ENCODE data around the gene SORCS2. TPM values are rescaled to one million over a fixed set of nuclear protein-coding genes. Genes with fewer than 3 reads are reported as not detected.
A peak's percentile ranks its signal among the peaks of the same experiment; 100 is the strongest.

SORCS2 gene
- polyA plus RNA-seq (2013, experiment 1 of 2; ENCODE audit: insufficient read length): 3.4 TPM
- 5.2 TPM for polyA plus RNA-seq (2013, experiment 2 of 2; ENCODE audit: insufficient read length)

DNA sequence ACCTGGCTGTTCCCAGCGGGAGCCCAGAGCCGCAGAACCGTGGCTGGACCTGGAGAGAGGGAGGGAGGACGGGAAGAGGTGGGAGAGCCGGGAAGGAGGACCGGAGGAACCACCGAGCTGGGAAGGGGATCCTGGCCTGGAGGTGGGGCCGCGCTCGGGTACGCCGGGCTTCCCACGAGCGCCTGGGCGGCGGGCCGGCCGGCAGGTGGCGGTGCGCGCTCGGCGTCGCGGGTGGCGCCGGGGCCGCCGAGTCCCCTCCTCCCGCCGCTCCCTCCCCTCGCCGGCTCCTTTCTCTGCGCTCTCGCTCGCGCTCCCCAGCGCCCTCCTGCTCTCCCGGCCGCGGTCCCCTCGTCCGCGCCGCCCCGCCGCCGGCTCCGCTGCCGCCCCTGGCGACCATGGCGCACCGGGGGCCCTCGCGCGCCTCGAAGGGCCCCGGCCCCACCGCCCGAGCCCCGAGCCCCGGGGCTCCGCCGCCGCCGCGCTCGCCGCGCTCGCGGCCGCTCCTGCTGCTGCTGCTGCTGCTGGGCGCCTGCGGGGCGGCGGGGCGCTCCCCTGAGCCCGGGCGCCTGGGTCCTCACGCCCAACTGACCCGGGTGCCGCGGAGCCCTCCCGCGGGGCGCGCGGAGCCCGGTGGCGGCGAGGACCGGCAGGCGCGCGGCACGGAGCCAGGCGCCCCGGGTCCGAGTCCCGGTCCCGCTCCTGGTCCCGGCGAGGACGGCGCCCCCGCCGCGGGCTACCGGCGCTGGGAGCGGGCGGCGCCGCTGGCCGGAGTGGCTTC, at the start of gene SORCS2:
Gene SORCS2, plus strand, starts transcription at position 287 of the 778 bp plus-strand sequence.
- peak; percentile 65 for DNase-seq

DNA sequence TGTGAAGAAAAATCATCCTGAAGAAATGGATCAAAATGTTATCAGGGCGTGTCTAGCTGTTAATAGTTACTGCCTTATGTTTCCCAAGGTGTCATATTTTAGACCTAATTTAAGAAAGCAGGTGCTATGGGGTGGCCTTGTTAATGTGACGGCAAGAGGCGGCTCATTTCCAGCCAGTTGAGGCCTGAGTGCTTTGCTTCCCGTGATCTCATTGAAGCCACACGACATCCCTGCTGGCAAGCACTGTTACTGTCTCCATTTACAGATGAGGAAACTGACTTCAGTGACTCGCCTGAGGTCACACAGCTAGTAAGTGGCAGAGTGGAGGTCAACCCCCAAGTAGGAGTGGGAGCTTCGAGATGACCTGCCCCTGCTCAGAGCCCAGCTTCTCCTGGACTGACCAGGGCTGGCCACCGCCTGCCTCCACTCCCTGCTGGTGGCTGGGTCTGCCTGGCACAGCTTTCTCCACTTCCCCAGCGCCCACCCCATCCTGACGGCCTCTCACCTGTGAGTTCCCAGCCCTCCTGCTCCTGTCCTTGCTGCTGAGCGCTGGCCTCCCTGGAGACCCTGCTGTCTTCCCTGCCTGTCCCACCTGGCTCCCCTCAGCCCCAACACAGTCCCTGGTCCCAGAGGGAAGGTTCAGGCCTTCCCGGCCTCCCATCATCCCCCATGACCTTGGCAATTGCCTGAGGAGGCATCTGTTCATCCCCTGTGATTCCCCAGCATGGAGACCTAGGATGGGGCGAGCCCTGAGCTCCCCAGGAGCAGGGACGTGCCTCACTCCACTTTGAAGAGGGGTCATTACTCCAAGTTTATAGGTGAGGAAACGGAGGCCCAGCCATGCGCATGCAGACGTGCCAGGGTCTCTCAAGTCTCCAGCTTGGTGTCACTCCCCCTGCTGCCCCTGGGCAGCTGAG, 47.7 kb upstream of the SORCS2 start:
- DNase-seq: peak; percentile 17

DNA sequence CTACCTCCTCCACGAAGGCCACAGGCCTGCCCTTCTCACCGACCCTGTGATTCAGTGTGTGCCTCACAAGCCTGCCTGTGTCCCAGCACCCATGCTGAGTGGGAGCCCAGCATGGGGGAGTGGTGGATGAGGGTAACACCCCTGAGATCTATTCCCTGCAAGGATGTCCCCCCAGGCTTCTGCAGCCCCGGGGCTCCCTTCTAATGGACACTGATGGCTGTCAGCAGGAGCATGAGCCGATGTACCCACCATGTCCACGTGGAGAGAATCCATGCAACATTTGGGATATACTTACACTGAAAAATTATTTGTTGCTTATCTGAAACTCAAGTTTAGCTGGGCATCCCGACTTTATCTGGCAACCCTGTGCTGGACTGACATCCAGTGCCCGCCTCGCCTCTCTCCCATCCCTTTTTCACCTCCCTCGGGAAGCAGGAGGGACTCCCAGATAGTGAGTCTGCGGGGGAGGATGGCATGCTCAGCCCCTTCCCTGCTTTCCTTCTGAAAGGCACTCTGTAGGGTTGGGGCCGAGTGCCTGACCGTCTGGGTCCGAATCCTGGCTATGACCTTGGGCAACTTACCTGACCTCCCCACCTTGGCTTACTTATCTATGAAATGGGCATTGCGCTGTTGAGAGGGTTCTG, 46.9 kb upstream of the SORCS2 start:
- no peak for DNase-seq

DNA sequence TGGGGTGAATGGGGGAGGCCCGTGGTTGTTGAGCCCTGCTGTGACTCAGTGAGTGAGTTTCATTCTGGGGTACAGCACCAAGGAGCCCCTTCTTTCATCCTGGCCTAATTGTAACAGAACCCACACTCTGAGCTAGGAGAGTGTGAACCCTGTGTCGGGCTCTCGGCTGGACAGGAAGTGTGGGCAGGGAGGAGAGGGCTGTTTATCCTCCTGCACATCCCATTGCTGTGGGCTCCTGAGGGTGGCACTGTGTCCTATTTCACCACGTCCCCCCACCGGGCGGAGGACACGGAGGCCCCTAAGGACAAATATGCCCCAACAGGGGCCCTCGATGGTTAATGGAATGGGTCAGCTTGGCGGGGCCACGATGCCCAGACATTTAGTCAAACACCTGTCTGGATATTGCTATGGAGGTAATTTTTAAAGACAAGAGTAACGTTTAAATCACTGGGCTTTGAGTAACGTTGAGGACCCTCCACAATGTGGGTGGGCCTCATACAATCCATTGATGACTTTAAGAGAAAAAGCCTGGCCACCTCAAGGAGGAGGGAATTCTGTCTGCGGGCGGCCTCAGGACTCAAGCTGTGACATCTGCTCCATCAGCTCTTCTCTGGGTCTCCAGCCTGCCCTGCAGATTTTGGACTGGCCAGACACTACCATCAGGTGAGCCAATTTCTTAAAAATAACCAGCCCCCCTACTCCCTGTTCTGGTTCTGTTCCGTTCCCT, 46.1 kb upstream of the SORCS2 start:
- DNase-seq: no peak

DNA sequence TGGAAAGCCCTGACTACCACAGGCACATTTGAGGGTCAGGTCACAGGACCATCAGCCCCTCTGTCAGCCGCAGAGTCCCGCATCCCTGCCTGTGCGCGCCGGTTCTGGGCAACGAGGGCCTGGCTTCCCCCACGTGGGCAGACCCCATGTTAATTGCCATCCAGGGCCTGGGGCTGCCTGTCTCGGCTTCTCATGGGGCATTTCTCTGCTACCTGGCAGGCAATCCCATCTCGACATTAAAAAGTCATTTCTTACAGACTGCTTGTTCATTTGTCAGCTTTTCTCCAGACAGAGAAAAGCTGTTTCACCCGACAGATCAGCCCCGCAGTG, 45.6 kb upstream of the SORCS2 start:
- DNase-seq: no peak

DNA sequence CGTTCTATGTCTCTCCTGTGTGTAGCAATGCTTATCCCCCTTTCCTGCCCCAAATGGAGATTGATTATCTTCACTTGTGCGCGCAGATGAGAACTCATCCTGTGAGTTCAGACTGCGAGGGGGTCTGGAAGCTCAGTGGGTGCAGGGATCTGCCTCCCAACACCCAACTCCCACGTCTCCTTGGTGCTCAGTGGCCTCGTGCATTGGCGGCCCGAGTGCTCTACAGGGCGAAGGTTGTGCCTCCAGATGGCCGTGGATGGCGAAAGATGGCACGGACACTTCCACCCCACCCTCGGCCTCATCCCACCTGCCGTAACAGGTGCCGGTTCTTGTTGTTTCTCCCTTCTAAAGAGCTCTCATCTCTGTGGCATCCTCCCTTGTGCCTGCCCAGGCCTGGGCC, 45.1 kb upstream of the SORCS2 start:
- DNase-seq: no peak

DNA sequence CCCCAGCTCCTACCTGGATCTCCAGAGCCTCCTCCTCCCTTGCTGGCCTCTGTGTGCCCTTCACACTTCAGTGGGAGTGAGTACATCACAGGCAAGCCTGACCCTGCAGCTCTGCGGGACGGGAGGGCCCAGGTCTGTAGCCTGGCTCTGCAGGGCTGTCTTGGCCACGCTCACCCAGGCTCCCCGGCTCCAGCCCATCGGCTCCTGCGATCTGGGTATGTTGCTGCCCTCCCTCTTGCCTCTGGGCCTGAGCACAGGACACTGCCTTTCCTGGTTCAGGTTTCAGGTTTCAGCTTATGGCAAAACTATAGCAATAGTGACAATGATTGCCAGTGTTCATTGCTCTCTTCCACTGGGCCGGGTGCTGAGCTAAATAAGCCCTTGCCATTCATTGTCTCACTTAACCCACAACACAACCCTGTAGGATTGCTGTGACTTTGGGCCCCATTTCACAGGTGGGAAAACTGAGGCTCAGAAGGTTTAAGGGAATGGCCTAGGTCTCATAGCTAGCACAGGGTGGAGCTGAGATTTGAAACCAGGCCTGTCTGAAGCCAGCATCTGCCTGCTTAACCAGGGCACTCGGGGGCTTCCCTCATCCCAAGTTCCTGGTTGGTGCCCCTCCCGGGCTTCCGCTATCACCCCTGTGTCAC, 44.6 kb upstream of the SORCS2 start:
- no peak for DNase-seq

DNA sequence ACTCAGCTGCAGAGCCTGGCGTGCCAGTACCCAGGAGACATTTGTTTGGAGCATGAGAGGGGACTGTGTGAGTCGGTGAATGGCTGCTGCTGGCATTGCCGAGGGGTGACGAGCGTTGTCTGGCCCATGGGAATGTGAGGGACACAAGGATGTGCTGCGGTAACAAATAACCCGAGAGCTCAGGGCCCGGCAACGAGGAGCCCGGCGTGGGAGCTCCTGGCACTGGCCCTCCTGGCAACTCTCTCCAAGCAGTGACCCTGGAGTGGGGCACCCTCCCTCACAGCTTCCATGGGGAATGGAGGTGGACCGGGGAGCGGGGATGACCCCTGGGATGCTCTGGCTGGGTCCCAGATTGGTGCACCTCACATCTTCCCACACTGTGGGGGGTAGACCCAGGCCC, 44.0 kb upstream of the SORCS2 start:
- no peak for DNase-seq

DNA sequence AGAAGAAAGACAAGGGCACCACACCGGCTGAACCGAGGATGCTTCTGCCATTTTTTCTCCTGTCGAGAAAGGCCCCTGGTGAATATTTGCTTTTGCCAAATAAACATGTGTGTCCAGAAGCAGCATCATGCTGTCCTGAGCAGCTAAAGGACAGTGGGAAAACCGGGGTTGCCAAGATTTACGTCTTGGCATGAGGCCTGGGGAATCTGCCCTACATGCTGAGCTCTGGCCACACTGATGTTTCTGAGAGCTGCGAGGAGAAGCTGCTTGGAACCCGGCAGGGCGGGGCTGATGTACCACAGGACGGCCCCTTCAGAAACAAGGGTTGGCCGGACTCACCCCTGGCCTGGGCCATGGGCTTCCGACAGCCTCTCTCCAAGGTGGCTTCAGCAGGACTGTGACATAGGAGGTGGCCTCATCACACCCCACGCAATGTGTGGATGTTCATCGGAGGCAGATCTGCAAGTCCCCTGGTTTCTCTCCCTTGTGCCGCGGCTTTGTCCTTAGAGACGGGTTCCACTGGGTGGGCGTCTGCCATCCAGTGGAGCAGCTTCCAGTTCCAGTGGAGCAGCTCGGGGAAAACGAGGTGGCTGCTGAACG, 42.2 kb upstream of the SORCS2 start:
- no peak for DNase-seq

DNA sequence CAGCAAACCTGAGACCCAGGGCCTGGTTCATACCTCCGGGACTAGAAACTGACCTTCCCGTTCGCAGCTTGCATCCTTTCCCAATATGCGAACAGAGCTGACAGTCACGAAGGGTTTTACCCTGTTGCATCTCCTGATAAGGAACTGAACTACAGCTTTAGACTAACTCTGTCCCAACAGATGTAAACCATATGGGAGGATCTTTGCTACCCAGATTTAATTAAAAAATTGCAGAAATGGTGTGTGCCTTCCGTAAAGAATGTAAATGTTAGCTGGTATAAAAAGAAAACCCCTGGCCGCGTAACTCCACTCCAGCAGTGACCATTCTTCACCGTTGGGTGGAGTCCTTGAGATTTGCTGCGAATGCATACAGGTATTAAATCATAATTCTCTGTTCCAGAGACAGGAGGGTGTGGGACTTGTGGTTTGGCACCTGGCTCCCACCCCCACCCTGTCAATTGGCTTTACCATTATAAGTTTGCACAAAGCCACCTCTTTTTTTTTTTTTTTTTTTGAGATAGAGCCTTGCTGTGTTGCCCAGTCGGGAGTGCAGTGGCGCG, 40.6 kb upstream of the SORCS2 start:
- DNase-seq: no peak

DNA sequence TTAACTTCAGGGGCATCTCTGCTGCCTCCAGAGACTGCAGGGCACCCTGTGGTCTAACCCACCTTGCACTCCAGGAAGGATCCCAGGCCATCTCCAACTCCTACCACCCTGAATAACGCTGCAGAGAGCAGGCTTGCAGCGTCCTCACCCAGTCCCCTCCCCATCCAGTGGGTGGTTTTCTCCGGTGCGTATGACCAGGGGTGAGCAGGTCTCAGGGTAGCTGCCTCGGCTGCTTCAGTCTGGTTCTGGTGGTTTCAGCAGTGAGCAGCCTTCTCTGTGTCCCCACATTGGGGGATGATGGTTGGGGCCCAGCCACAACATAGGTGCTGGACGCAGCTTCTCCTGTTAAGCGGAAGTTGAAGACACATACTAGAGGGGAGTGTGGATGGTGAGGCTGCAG, 38.6 kb upstream of the SORCS2 start:
- no peak for DNase-seq

DNA sequence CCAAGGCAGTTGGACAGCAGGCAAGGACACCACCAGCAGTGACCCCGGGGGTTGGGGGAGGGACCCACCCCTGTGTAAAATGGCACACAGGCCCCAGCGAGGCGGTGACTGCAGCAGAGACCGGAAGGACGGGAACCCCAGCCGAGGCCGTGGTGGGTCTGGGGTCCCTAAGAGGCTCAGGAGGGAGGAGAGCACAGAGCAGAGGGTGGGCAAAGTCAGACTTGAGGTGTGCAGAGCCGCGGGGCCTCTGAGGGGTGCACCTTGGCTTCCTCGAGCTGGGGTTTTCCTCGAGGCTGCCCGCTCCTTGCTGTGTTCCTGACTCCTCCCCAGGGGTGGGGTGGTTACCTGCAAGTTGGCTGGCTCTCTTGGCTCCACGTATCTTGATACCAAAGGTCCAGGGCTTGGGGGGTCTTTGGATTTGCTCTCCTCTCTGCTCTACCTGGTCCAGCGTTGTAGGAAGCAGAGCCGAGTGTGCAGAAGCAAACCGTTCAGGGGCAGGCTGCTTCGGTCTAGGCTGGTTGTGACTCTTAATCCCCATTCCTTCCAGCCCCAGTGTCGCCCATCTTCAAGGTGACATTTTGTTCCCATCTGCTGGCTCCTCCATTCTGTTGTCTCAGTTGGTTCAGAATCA, 37.9 kb upstream of the SORCS2 start:
- DNase-seq: no peak

DNA sequence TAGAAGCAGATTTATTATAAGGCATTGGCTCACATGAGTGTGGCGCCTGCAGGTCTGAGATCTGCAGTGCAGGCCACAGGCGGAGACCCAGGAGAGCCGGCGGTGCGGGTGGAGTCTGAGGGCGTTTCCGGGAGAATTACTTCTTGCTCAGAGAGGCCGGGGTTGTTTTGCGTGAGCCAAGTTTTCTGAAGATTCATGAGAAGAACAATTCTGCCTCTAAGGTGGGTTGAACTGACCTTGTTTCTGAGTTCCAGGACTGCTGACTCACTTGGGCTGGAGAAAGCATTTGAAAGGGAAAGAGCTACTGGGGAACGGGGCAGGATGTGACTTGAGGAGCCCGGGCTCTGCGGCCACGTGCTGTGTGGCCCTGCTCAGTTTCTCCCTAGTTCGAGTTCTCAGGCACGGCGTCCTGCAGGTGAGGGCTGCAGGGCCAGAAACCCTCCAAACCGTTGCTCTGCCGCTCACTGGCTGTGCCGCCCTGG, 36.7 kb upstream of the SORCS2 start:
- DNase-seq: peak; percentile 16

DNA sequence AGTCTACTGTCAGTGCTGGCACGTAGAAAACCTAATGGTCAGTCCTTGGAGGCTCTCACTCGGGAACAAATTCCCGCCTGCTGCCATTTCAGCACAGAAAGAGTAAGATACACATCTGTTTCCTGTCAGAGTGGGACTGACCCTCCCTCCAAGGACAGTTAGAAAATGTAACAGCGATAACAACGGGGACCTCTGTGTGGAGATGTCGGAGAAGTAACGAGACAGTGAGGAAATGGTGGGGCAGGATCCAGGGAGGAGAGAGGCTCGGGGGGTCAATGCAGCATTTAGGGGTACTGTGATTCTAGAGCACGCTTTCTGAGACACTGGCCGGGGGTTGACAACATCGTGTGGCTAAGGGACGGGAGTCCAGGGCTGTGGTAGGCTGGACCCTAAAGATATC, 36.0 kb upstream of the SORCS2 start:
- DNase-seq: no peak

DNA sequence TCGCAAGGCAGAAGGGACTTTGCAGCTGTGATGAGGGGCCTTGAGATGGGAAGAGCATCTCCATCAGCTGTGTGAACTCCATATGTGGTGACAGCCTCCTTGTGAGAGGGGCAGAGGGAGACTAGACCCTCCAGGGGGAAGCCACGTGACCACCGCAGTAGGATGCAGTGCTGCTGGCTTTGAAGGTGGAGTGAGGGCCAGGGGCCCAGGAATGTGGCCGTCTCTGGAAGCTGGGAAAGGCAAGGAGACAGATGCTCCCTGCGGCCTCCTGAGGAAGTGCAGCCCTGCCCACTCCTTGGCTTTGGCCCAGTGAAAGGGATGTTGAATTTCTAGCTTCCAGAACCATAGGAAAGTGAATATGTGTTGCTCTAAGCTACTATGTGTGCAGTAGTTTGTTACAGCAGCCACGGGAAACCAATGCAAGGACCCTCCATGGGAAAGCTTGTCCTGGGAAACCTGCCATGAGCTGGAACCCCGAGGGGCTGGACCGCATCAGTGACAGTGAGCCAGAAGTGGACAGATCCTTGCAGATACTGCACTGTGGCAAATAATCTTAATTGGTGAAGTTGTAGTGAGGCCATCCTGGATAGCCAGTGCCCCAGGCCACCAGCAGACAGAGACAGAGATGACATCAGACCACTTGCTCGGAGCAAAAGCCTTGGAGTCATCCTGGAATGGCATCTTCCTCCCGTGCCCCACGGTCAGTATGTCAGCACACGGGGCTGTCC, 35.4 kb upstream of the SORCS2 start:
- DNase-seq: peak; percentile 28

DNA sequence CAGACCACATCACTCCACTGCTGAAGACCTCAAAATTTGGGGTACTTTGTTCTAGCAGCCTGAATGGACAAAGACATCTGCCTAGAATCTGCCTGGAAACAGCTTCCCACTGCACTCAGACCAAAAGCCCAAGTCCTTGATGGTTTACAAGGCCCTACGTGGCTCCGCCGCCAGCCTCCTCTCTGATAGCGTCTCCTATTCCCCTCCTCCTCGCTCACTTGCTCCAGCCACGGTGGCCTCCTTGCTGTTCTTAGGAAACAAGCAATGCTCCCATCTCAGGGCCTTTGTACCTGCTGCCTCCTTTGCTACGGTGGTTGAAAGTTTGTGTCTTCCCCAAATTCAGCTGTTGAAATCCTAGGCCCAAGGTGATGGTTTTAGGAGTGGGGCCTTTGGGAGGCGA, 34.7 kb upstream of the SORCS2 start:
- no peak for DNase-seq

DNA sequence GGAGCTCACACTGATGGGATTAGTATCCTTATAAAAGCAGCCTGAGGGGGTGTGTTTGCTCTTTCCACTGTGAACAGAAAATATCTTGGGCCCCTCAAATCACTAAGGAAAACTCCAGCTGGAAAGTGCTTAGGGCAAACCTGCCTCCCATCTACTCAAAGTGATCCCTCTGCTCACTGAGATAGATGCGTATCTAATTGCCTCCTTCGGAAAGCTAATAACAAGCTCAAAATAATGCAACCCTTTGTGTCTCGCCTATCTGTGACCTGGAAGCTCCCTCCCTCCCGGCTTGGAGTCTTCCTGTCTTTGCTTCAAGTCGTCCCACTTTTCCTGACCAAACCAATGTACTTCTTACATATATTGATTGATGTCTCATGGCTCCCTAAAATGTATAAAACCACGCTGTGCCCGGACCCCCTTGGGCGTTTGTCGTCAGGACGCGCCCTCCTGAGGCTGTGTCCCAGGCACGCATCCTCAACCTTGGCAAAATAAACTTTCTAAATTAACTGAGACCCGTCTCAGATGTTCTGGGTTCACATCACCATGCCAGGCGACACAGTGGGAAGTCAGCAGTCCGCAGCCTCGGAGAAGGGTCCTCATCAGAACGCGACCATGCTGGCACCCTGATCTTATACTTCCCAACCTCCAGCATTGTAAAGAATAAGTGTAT, 34.1 kb upstream of the SORCS2 start:
- DNase-seq: no peak

DNA sequence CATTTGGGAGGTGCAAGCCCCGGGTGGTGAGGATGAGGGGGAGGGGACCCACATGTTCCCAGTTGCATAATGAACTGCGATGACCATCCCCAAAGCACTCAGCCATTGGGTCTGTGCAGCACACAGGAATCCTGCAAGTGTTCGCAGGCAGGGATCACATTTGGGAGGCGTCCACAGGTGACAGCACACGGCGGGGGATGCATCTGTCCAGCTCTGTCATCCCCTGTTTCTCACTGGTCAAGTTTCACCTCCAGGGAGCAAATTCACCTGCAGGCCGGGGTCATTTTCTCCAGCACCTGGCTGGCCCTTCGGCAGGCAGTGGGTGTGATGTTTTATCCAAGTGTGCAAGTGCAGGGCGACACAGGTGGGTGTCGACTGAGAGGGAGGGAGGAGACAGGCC, 33.3 kb upstream of the SORCS2 start:
- no peak for DNase-seq

DNA sequence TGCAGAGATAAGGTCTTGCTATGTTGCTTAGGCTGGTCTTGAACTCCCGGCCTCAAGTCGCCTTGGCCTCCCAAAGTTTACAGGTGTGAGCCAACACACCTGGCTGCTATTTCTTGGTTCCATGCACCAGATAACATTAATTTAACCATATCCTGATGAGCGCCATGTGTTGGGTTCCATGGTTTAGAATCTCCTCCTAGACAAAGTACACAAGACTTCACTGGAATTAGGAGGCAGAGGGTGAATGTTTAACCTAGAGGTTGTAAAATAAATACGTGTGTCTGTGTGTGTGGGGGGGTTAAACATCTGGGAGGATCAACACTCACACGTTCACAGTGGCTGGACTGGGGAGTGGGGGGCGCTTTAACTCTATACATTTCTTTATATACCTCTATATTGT, 32.4 kb upstream of the SORCS2 start:
- no peak for DNase-seq
